Body of pancreas (tissue), 4 donors: Measurements from ENCODE around the gene MYO16.

Experiments
- CTCF ChIP-seq, 7 experiments: fragments of 450-650 bp in 4 of 7; fragments of 200-600 bp in 3 of 7; sonication (generic) in 3 of 7; IDR thresholded peaks; one replicate each; pipeline ENCODE4 v1.5.1; 2016 to 2019; ENCODE audit warnings: antibody characterized with exemption in 7 of 7
- POLR2A ChIP-seq, 3 donors: fragments of 450-650 bp; IDR thresholded peaks; one replicate each; pipeline ENCODE4 v1.6.1; 2016; ENCODE audit warnings: antibody characterized with exemption in 3 of 3, mild to moderate bottlenecking in 2 of 3

GRCh38 chr13:108967371-108967770 lies 338.0 kb downstream of the MYO16 start:
- no peak for TF ChIP-seq CTCF (IDR thresholded peaks at IDR 0.05)
- no peak for TF ChIP-seq POLR2A (IDR thresholded peaks at IDR 0.05)
